GM19025 (cell line): ENCODE results near the gene SPTLC1.
"Not testable (repeated sequence)": the region's sequence is repeated elsewhere in the genome, so short reads cannot be mapped to it uniquely, and the experiment has no call there.

ENCODE experiments used
- ATAC-seq: cut with Tn5 transposase; IDR thresholded peaks from one replicate; pipeline ENCODE4 v1.9.1; 2021; ENCODE audit warnings: mild to moderate bottlenecking, low read depth, moderate library complexity; ENCODE audit not compliant: unreplicated experiment

SPTLC1 gene, protein sequence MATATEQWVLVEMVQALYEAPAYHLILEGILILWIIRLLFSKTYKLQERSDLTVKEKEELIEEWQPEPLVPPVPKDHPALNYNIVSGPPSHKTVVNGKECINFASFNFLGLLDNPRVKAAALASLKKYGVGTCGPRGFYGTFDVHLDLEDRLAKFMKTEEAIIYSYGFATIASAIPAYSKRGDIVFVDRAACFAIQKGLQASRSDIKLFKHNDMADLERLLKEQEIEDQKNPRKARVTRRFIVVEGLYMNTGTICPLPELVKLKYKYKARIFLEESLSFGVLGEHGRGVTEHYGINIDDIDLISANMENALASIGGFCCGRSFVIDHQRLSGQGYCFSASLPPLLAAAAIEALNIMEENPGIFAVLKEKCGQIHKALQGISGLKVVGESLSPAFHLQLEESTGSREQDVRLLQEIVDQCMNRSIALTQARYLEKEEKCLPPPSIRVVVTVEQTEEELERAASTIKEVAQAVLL

DNA sequence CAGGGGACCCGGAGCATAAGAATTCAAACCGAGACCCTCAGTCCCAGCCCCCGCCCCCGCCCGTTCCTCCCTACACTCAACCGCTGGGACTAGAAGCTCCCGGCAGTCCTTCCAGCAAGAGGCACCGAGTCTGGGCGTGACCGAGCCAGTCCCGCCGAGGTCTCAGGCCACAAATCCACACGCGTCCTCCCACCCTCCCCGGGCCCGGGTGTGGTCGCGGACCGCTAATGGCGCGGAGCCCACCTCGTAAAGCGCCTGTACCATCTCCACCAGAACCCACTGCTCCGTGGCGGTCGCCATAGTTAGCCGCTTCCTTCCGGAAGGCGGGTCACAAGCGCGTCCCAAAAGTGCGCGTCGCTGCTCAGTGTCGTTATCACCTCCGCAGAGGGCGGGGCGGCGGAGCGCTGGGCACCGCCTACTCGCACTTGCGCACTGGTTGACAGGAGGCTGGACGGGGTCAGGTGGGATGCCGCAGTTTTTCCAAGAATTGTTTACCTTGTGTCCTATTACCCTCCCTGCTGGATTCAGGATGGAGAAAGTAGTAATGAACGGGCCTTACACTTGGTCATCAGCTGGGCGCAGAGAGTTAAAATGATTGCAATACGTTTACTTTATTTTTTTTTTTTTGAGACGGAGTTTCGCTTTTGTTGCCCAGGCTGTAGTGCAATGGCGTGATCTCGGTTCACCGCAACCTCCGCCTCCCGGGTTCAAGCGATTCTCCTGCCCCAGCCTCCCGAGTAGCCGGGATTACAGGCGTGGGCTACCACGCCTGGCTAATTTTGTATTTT, at the start of gene SPTLC1:
Gene SPTLC1 (minus strand): TSS at position 343 of the 788 bp plus-strand sequence. CDS start 43 bp downstream, at position 300.
- ATAC-seq = peak; percentile 97

DNA sequence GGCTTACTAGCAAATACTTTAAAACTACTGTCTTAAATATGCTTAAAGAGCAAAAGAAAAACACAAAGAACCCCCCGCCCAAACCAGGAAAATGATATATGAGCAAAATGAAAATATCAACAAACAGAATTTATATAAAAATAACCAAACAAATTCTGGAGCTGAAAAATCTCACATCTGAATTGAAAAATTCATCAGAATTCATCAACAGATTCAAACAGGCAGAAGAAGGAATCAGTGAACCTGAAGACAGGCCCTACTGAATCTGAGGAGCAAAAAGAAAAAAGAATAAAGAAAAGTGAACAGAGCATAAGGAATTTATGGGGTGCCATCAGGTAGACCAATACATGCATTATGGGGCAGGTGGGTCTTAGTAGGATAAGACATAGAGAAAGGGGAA, 49.8 kb upstream of the SPTLC1 start:
- no peak for ATAC-seq

- no peak for ATAC-seq
These were observed 49.3 kb upstream of the SPTLC1 start for GRCh38 chr9:92164490-92164889.

GRCh38 chr9:92163276-92163675, 48.1 kb upstream of the SPTLC1 start:
- ATAC-seq = no peak

- no peak for ATAC-seq
These were observed 45.6 kb upstream of the SPTLC1 start for GRCh38 chr9:92160786-92161185.

DNA sequence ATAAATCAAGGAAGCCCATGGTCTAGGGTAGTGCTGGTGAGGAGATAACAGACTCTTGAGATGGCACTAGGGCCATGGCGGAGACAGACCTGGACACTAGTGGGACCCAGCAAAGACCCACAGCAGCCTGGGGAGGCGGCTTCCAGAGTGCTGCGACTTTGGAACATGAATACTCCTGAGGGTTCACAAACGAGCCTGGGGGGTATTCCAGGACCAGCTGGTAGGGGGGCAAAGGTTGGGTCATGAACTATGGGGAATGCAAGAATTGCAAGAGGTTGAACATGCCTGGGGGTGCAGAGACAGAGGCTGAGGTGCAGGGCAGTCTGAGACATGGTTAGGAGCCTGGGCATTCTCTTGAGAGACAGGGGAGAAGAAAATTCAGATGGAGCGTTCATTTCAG, 43.8 kb upstream of the SPTLC1 start:
- no peak for ATAC-seq

DNA sequence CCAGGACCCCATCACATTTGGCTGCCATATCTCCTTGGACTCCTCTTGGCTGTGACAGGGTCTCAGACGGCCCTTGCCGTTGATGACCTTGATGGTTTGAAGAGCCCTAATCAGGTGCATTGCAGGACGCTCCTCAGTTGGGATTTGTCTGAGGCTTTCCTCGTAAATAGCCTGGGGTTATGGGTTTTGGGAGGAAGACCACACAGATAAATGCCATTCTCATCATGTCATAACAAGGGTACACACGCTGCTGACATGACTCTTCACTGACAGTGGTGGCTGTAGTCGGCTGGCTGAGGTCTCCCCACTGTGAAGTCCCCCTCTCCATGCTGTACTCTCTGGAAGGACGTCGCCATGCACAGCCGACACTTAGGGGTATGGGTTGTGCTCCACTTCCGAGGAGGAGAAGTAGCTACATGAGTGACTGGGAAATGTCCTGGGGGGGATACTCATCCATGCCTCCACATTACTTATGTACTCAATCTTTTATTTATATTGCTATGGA, 42.9 kb upstream of the SPTLC1 start:
- ATAC-seq = no peak

DNA sequence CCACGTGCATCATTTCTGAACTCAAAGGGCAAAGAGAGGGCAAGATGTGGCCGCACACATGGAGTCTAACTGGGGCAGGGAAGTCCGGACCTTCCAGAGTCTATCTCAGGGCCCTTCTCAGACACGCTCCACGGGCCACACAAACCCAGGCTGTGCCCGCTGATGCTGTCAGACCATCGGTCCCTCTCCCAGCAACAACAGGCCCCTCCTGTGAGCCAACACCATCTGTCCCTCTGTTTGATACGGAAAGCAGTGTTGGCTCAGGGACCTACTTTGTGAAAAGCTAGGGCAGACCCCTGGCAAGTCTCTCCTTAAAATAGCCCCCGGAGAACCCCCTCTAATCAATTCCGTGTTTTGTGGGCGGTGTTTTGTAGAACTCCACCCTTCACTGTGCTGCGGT, 40.5 kb upstream of the SPTLC1 start:
- ATAC-seq = not testable (repeated sequence)

DNA sequence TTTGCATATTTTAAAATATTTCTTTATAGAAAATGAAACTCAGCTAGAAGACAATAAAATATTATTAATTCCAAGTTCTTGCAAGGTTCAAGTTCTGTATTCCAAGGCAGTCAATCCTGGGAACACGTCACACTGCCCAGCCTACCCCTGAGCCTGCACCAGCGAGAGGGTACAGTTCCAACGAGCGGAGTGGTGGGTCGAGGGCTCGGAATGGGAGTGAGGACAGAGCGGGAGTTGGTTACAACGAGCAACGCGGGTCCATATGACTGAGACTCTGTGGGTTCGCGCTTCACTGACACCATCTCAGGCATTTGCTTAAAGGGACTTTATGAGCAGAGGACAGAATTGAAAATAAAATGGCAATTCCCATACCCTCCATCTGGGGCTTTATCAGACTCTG, 40.0 kb upstream of the SPTLC1 start:
- ATAC-seq = no peak

- ATAC-seq = not testable (repeated sequence)
These were observed 38.5 kb upstream of the SPTLC1 start for GRCh38 chr9:92153466-92154415.

- ATAC-seq = no peak
These were observed 36.6 kb upstream of the SPTLC1 start for GRCh38 chr9:92151691-92152393.

DNA sequence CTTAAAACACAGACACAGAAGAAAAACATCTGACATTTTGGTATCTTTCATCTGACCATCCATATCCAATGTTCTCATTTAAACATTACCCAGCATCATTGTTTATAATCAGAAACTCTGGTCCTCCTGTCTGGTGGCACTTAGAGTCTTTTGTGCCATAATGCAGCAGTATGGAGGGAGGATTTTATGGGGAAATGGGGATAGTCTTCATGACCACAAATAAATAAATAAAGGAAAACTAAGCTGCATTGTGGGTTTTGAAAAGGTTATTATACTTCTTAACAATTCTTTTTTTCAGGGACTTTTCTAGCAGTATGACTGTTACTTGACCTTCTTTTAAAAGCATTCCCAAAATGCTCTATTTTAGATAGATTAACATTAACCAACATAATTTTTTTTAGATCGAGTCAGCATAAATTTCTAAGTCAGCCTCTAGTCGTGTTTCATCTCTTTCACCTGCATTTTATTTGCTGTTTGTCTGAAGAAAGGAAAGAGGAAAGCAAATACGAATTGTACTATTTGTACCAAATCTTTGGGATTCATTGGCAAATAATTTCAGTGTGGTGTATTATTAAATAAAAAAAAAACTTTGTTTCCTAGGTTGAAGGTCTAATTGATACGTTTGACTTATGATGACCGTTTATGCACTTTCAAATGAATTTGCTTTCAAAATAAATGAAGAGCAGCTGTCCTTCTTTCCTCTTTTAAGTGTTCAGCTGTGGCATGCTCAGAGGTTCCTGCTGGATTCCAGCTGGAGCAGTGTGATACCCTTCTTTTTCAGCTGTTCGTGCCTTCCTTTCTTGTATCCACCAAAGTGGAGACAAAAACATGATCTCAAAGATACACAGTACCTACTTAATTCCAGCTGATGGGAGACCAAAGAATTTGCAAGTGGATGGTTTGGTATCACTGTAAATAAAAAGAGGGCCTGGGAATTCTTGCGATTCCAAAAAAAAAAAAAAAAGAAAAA, 35.6 kb upstream of the SPTLC1 start:
- ATAC-seq = not testable (repeated sequence)

DNA sequence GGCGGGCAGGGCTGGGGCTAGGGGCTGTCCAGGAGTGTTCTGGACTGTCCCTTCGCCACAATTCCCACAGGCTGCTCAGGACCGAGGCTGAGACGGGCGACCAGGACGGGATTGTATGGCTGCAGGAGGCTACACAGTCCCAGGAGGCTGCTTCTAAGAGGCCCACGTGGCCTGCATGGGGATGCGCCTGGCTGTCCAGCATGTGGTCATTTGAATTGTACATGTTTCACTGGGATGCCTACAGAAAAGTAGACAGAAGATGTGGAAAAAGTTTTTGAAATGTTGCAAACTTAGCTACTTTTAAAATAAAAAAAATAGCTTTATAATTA, 32.6 kb upstream of the SPTLC1 start:
- ATAC-seq = peak; percentile 16

DNA sequence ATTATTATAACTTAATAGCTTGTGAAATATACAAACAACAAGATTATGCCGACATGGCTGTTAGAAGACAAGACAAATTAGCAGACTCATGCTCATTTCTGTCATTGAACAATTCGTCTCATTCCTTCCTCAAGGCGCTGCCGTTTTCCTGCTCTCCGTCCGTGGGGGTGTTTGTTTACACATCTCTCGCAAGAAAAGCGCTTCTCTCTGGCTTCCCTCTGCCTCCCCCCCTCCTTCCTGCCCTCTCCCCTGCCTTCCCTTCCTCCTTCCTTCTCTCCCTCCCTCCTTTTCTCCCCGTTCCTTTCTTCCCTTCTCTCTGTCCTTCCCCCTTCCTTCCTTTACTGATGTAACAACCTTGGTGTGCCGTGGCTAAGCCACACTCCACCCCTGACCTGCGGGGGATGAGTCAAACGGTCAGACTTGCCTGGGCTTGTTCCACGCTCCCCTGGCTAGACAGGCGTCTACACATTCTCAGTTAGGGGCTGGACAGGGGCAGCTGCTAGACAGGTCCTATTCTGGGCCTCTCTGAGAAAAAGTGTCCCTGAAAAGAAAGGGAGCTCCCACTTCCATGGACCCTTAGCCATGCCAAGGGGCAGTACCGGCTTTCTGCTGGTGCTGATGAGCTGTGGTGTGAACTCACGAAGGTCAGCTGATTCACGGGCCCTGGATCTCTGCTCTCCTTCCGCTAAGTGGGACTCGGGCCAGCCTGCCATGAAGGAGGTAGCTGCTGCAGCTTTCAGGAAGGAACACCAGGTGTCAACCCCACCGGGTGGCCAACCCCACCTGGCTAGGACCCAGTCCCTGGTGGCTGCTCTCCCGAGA, 32.0 kb upstream of the SPTLC1 start:
- ATAC-seq = peak; percentile 75

GRCh38 chr9:92146610-92147009, 31.4 kb upstream of the SPTLC1 start:
- no peak for ATAC-seq

DNA sequence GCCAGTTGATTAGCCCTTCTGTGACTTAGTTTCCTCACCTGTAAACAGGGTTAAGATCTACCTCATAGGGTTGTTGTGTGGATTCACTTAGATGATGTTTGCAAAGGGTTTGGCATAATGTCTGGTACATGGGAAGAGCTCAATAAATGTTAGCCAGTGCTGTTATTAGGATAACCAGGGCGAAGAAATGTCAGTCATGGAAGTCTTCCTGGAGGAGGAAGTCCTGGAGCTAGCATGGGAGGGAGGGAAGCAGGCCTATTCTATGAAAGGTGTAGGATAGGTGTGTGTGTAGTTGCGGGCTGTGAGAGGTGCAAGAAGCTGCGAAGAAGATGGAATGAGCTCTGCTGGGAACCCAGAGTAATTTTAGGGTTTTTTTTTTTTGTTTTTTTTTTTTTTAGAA, 30.6 kb upstream of the SPTLC1 start:
- ATAC-seq = not testable (repeated sequence)

DNA sequence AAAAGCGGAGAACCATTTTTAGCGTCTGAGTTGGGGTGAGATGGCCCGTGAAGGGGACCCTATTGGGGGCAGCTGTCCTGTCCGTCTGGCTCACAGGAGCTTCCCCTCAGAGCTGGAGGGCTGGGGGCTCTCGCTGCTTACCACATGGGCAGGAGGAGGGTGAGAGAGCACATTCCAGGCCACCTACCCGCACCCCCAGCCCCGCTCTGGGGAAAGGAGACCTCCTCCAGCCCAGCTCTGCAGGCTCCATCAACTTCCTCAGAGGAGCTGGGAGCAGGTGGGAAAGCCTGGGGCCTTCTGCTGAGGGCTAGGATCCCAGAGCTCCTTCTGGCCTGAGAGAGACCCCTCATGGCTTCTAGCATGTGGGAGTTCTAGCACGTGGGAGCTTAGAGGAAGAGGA, 27.1 kb upstream of the SPTLC1 start:
- ATAC-seq = no peak
